GM21825 (cell line): ENCODE results near the gene ENHO.
"Not testable (repeated sequence)": the region's sequence is repeated elsewhere in the genome, so short reads cannot be mapped to it uniquely, and the experiment has no call there.

ENCODE experiments used
- ATAC-seq: cut with Tn5 transposase; IDR thresholded peaks from one replicate; pipeline ENCODE4 v1.9.1; 2021; ENCODE audit warnings: mild to moderate bottlenecking, moderate library complexity; ENCODE audit not compliant: unreplicated experiment

ENHO gene

DNA sequence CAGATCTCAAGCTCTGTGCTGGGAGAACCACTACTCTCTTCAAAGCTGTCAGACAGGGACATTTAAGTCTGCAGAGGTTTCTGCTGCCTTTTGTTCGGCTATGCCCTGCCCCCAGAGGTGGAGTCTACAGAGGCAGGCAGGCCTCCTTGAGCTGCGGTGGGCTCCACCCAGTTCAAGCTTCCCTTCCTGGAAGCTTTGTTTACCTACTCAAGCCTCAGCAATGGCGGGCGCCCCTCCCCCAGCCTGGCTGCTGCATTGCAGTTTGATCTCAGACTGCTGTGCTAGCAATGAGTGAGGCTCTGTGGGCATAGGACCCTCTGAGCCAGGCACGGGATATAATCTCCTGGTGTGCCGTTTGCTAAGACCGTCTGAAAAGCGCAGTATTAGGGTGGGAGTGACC is 9.3 kb upstream of the ENHO start:
- not testable (repeated sequence) for ATAC-seq

DNA sequence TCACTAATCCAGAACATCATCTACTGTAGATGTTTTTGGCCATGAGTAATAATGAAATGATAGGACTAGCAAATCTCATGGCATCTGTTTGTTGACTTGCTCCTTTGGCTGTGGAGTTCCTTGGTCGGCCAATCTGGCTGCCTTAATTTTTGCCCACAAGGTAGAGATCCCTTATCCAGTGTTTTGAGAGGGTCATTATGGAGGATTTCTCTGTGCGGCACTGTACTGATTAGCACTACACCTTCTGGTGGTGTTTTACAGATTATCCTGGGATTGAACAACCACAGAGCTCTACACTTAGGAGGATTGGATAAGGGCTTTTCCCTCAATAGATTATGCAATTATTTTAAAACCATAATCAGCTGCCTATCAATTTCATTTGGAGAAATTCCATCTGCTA is 3.2 kb upstream of the ENHO start:
- ATAC-seq = no peak

- ATAC-seq = no peak
Observed at GRCh38 chr9:34524349-34524748, 1.6 kb upstream of the ENHO start.

DNA sequence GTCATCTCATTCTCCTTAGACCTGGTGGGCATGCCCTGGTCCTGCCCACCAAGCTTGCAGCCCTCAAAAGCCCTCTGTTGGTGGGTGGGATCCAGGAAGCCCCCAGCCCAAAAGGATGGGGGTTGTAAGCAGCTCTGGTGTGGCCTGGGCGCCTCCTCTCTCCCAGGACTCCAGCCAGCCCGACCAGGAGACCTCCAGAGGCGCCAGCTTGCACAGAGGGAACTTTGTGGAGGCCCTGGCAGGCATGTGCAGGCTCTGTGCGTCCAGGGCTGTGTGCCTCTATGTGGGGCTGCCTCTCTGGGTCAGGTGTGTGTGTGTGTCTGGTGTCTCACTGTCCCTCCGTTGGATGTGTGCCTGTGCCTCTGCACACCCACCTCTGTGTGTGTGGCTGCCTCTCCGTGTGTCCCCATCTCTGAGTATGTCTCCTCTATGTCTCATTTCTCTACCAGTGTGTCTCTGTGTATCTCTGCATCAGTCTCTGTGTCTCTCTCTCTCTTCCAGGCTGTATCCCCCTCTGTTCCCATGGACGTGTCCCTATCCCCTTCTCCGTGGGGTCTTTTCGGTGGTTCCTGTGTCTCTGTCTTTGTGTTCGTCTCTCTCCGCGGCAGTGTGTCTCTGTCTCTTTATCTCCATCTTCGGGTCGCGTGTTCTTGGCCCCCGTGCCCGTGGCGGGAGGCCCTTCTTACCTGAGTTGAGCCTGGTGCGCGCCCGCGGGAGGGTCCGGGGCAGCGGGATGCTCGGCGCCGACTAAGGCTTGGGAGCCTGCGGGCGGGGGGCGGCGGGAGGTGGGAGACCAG is 501 bp downstream of the ENHO start:
- no peak for ATAC-seq

GRCh38 chr9:34521406-34522045 is 1.3 kb downstream of the ENHO start:
- no peak for ATAC-seq

DNA sequence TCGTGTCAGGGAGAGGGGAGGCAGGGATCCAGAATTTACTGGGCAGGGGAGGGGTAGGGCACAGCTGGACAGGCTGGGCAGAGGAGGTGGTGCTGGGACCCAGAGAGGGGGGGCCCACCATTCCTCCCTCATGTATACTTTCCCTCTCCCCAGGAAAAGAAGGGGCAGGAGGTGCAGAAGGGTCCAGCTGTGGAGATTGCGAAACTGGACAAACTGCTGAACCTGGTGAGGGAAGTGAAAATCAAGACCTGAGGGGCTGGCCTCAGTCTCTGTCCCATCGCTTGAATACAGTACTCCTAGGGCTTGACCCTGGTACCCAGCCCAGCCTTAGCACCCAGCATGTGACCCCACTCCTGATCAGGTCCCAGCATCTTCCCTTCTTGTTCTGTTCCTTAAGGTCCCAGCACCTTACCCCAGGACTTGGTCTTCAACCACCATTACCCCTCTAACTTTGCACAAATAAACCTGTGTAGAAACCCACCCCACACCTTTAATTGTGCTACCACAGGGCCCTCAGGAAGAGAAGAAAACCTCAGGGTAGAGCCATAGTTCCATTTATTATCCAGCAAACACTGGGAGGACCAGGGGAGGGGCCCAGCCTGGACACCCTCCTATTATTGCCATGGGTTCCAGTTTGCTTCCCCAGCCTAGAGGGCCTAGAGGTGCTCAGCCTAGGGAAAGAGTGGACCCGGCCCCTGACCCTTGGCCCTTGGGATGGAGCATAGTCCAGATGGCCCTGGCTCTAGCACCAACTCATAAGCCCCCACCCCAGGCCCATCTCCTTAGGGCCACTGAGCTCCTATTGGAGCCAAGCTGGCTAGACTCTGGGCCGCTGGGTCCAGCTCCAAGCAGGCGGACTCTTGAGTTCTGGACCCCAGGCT is 2.0 kb downstream of the ENHO start:
- no peak for ATAC-seq

GRCh38 chr9:34520096-34520495 is 2.7 kb downstream of the ENHO start:
- no peak for ATAC-seq

- no peak for ATAC-seq
Observed at GRCh38 chr9:34519321-34520020, 3.3 kb downstream of the ENHO start.

GRCh38 chr9:34518896-34519295 is 3.9 kb downstream of the ENHO start:
- ATAC-seq = no peak

DNA sequence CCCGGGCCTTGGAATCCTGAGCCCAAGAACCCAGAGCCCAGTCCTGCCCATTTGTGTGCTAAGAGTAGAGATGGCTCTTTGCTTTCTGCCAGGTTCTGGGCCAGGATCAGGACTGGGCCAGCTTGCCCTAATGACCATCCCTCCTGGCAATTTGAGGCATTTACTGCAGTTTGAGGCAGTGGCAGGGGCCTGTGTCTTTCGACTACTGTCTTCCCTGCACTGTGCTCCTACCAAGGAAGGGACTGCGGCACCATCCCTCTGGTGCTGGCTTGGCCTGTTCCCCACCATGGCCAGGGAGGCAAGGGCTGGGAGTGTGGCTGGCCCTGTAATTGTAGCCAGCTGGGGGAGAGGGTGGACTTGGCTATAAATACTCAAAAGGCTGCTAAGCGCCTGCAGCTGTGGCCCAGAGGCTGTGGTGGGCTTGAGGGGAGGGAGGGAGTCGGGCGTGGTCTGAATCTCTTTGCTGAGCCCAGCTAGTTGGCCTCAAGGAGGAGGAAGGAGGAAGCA is 4.6 kb downstream of the ENHO start:
- ATAC-seq = no peak

DNA sequence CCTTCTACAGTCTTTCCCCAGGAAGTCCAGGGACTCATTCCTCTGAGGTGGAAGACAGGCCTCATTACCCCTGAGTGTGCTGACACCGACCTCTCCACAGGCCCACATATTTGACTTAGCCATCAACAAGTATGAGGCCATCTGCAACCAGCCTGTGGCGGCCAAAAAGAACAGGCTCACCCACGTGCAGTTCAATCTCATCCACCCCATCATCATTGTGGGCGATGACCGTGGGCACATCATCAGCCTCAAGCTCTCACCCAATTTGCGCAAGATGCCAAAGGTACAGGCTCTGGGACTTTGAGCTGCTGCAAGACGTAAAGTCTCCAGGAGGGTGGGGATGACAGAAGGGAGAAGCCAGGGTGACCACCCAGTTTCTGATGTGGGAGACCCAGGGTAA is 5.6 kb downstream of the ENHO start:
- ATAC-seq = no peak

- ATAC-seq = no peak
Observed at GRCh38 chr9:34515959-34516358, 6.8 kb downstream of the ENHO start.

- no peak for ATAC-seq
Observed at GRCh38 chr9:34514816-34515215, 8.0 kb downstream of the ENHO start.

GRCh38 chr9:34514401-34514800 is 8.4 kb downstream of the ENHO start:
- ATAC-seq = no peak

- no peak for ATAC-seq
Observed at GRCh38 chr9:34513567-34514214, 9.1 kb downstream of the ENHO start.

DNA sequence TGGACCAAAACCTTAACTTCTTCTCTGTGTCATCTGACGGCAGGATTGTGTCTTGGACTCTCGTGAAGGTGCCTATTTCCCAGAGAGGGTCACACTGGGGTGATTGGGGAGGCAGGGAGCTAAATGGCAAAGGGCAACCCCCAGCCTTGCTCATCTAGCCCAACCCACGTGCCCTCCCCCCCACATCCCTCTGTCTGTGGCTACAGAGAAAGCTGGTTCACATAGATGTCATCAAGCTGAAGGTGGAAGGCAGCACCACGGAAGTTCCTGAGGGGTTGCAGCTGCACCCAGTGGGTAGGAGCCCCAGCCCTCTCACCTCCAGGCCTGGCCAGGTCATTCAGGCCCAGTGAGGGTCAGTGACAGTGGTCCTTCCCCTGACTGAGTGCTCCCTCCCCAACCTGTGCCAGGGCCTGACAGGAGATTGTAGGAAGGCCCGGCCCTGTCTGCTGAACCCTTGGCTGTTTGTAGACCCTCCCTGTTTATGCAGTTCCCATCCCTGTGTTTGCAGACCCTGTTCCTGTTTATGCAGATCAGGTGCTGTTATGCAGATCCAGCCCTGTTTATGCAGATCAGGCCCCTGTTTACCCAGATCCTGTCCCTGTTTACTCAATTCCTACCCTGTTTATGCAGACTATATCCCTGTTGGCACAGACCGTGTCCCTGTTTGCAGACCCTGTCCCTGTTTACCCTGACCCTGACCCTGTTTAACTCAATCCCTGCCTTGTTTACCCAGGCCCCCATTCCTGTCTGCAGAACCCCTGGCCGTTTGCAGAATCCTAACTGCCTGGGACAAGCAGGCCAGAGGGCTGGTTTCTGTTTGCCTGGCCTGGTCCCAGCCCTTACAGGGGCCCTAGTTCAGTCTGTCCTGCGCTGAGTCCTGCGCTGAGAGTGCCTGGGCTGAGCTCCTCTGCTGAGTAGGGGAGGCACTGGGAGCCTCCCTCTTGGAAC is 10.4 kb downstream of the ENHO start:
- no peak for ATAC-seq

GRCh38 chr9:34510497-34511468 is 12.0 kb downstream of the ENHO start:
- ATAC-seq = no peak

- no peak for ATAC-seq
Observed at GRCh38 chr9:34508951-34509350, 13.8 kb downstream of the ENHO start.
